Gastroesophageal sphincter (tissue), 4 donors: ENCODE measurements around the gene ACAA1. TPM values are rescaled to one million over a fixed set of nuclear protein-coding genes. Genes with fewer than 3 reads are reported as not detected.
"Not testable (repeated sequence)": the region's sequence is repeated elsewhere in the genome, so short reads cannot be mapped to it uniquely, and the experiment has no call there.

ENCODE experiments used
- ATAC-seq: fragments of 150-250 bp; one replicate; pipeline ENCODE4 v1.9.1; 2016; ENCODE audit warnings: mild to moderate bottlenecking, moderate library complexity
- H3K27ac ChIP-seq, 4 donors: fragments of 200-600 bp; sonication (generic) in 3 of 4; 1 replicate in 3 of 4; 2 replicates in 1 of 4; pipeline ENCODE4 v1.5.1; 2016 to 2019
- H3K27me3 ChIP-seq: fragments of 200-600 bp; sonication (generic); one replicate; pipeline ENCODE4 v1.5.1; 2019
- H3K36me3 ChIP-seq, 2 donors: fragments of 200-600 bp; sonication (generic); one replicate each; pipeline ENCODE4 v1.5.1; 2019; ENCODE audit warnings: control low read depth in 1 of 2
- H3K4me1 ChIP-seq, 3 donors: fragments of 200-600 bp; sonication (generic); 1 replicate in 2 of 3; 2 replicates in 1 of 3; pipeline ENCODE4 v1.5.1; 2016 to 2019; ENCODE audit warnings: control low read depth in 2 of 3
- H3K4me3 ChIP-seq, 2 donors: fragments of 200-600 bp; sonication (generic); one replicate each; pipeline ENCODE4 v1.5.1; 2019; ENCODE audit warnings: mild to moderate bottlenecking in 1 of 2, moderate library complexity in 1 of 2
- H3K9me3 ChIP-seq, 3 donors: fragments of 200-600 bp; sonication (generic); one replicate each; pipeline ENCODE4 v1.5.1; 2017 to 2019; ENCODE audit warnings: control low read depth in 2 of 3
- CTCF ChIP-seq, 4 experiments: fragments of 200-600 bp in 2 of 4; fragments of 450-650 bp in 2 of 4; sonication (generic) in 1 of 4; IDR thresholded peaks; one replicate each; pipeline ENCODE4 v1.5.1; 2017 to 2019; ENCODE audit warnings: antibody characterized with exemption in 4 of 4, mild to moderate bottlenecking in 2 of 4, moderate library complexity in 2 of 4
- EP300 ChIP-seq: sonication (generic); formaldehyde crosslinking; IDR thresholded peaks from one replicate; pipeline ENCODE4 v1.6.1; 2017; ENCODE audit warnings: antibody characterized with exemption, mild to moderate bottlenecking
- POLR2A ChIP-seq, 2 donors: fragments of 450-650 bp; IDR thresholded peaks; one replicate each; pipeline ENCODE4 v1.6.1; 2017; ENCODE audit warnings: antibody characterized with exemption in 2 of 2, mild to moderate bottlenecking in 2 of 2, moderate library complexity in 1 of 2
- POLR2AphosphoS5 ChIP-seq: sonication (generic); formaldehyde crosslinking; IDR thresholded peaks from one replicate; pipeline ENCODE4 v1.6.1; 2017; ENCODE audit warnings: antibody characterized with exemption
- WGBS, 2 donors: methylation state at CpG; one replicate each; pipeline ENCODE4 v1.1.5; 2018; ENCODE audit warnings: low coverage in 1 of 2; 5-methylcytosine and 5-hydroxymethylcytosine counted together
- total RNA-seq, 4 donors: library from RNA; depleted of rRNA; stranded (reverse); fragments of >200 nt; gene quantifications; one replicate each; pipeline ENCODE4 v1.1.0, GENCODE V29; 2016

ACAA1 gene
- total RNA-seq, 4 donors from 2014 or later, result 28.3 to 46.6 (median 41.2) TPM

- Histone ChIP-seq H3K27me3 (no peaks in the 10 kb centered on the region), H3K27ac (peak overlapping the region; percentile 87 to 96 (median 93)), H3K4me3 (peak overlapping the region; percentile 76 to 96), H3K4me1 (peaks cover 5 to 58% (median 21%) of the 10 kb centered on the region in 3 donors), H3K9me3 (no peaks in the 10 kb centered on the region), H3K36me3 (peaks cover 0 to 51% of the 10 kb centered on the region in 2 donors)
- TF ChIP-seq CTCF (IDR thresholded peaks at IDR 0.05) (peak in 2 of 4 experiments; percentile 5 to 18), EP300 (no peak)
- WGBS, 2 donors, result 18 to 23% methylated on average over 7 to 8 of the region's 22 CpGs
- ATAC-seq, result peak; percentile 46
Observed at GRCh38 chr3:38137615-38138348, 855 bp upstream of the ACAA1 start.

- peak overlapping the region; percentile 19 to 94 (median 88) for H3K27ac ChIP-seq
- no peaks in the 10 kb centered on the region for H3K9me3 ChIP-seq
- TF ChIP-seq POLR2AphosphoS5 (no peak), POLR2A (IDR thresholded peaks at IDR 0.05) (no peak), CTCF (IDR thresholded peaks at IDR 0.05) (no peak), EP300 (no peak)
- H3K4me1 ChIP-seq, result peaks cover 5 to 68% (median 21%) of the 10 kb centered on the region in 3 donors
- H3K27me3 ChIP-seq, result no peaks in the 10 kb centered on the region
- peaks cover 0 to 53% of the 10 kb centered on the region in 2 donors for H3K36me3 ChIP-seq
- WGBS, 2 donors, result 0% methylated on average over 1 to 2 of the region's 20 CpGs
- ATAC-seq, result no peak
- H3K4me3 ChIP-seq, result peak overlapping the region; percentile 79 to 96
Observed at GRCh38 chr3:38136393-38136776, 542 bp downstream of the ACAA1 start.

GRCh38 chr3:38135621-38136277 is 1.2 kb downstream of the ACAA1 start:
- 67 to 74% methylated on average over 4 to 7 of the region's 10 CpGs for WGBS, 2 donors
- Histone ChIP-seq H3K36me3 (peaks cover 0 to 53% of the 10 kb centered on the region in 2 donors), H3K4me1 (peaks cover 5 to 67% (median 21%) of the 10 kb centered on the region in 3 donors), H3K4me3 (peak overlapping the region; percentile 79 to 96), H3K27ac (peak overlapping the region in 3 of 4 donors; percentile 87 to 94 (median 89))
- ATAC-seq, H3K9me3 ChIP-seq, H3K27me3 ChIP-seq: not testable (repeated sequence)

GRCh38 chr3:38134517-38135143 is 2.3 kb downstream of the ACAA1 start:
- H3K4me1 ChIP-seq, result peaks cover 2 to 56% (median 17%) of the 10 kb centered on the region in 3 donors
- not testable (repeated sequence) for H3K9me3 ChIP-seq, H3K27ac ChIP-seq, H3K4me3 ChIP-seq, H3K27me3 ChIP-seq, ATAC-seq
- 83 to 100% methylated on average over 1 to 6 of the region's 10 CpGs for WGBS, 2 donors
- peaks cover 0 to 58% of the 10 kb centered on the region in 2 donors for H3K36me3 ChIP-seq

- peaks cover 0 to 48% (median 12%) of the 10 kb centered on the region in 3 donors for H3K4me1 ChIP-seq
- no peak overlapping the region for H3K4me3 ChIP-seq
- H3K36me3 ChIP-seq, result peaks cover 0 to 67% of the 10 kb centered on the region in 2 donors
- H3K27me3 ChIP-seq, result no peaks in the 10 kb centered on the region
- WGBS, 2 donors, result 82% methylated on average over 6 to 9 of the region's 10 CpGs
- no peaks in the 10 kb centered on the region for H3K9me3 ChIP-seq
- TF ChIP-seq CTCF (IDR thresholded peaks at IDR 0.05) (no peak), POLR2AphosphoS5 (no peak), POLR2A (IDR thresholded peaks at IDR 0.05) (no peak), EP300 (no peak)
- ATAC-seq, result no peak
- H3K27ac ChIP-seq, result no peak overlapping the region
Observed at GRCh38 chr3:38133557-38134405, 3.1 kb downstream of the ACAA1 start.
